Measurements from ENCODE around the gene BLCAP. TPM values are rescaled to one million over a fixed set of nuclear protein-coding genes. Genes with fewer than 3 reads are reported as not detected.

BLCAP gene
- 100 to 1,000 TPM in 3 of 4 donors, 10 to 100 TPM in 1; 63.9 to 152 (median 107) TPM for total RNA-seq

- no peak for TF ChIP-seq CTCF (IDR thresholded peaks at IDR 0.05; ENCODE audit: low read depth)
Measured at GRCh38 chr20:37527638-37528445, at the start of gene BLCAP. Gene BLCAP (minus strand): TSS chr20:37527876. CDS start chr20:37519174, 8,702 bp downstream.

GRCh38 chr20:37576911-37577310 is 49.2 kb upstream of the BLCAP start:
- no peak for TF ChIP-seq CTCF (IDR thresholded peaks at IDR 0.05; ENCODE audit: low read depth)

GRCh38 chr20:37575884-37576283 is 48.2 kb upstream of the BLCAP start:
- no peak for TF ChIP-seq CTCF (IDR thresholded peaks at IDR 0.05; ENCODE audit: low read depth)

- TF ChIP-seq CTCF (IDR thresholded peaks at IDR 0.05; ENCODE audit: low read depth) = no peak
Measured at GRCh38 chr20:37574199-37574890, 46.7 kb upstream of the BLCAP start.

- TF ChIP-seq CTCF (IDR thresholded peaks at IDR 0.05; ENCODE audit: low read depth) = no peak
Measured at GRCh38 chr20:37573626-37574198, 46.0 kb upstream of the BLCAP start.

- TF ChIP-seq CTCF (IDR thresholded peaks at IDR 0.05; ENCODE audit: low read depth) = no peak
Measured at GRCh38 chr20:37571033-37571432, 43.4 kb upstream of the BLCAP start.

- TF ChIP-seq CTCF (IDR thresholded peaks at IDR 0.05; ENCODE audit: low read depth) = no peak
Measured at GRCh38 chr20:37570419-37570818, 42.7 kb upstream of the BLCAP start.
